Measurements from ENCODE around the gene VDR.

- TF ChIP-seq, protein P1, sequence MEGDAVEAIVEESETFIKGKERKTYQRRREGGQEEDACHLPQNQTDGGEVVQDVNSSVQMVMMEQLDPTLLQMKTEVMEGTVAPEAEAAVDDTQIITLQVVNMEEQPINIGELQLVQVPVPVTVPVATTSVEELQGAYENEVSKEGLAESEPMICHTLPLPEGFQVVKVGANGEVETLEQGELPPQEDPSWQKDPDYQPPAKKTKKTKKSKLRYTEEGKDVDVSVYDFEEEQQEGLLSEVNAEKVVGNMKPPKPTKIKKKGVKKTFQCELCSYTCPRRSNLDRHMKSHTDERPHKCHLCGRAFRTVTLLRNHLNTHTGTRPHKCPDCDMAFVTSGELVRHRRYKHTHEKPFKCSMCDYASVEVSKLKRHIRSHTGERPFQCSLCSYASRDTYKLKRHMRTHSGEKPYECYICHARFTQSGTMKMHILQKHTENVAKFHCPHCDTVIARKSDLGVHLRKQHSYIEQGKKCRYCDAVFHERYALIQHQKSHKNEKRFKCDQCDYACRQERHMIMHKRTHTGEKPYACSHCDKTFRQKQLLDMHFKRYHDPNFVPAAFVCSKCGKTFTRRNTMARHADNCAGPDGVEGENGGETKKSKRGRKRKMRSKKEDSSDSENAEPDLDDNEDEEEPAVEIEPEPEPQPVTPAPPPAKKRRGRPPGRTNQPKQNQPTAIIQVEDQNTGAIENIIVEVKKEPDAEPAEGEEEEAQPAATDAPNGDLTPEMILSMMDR (IDR thresholded peaks at IDR 0.05; ENCODE audit: poor library complexity) = no peak
- no peak for TF ChIP-seq EZH2 (IDR thresholded peaks at IDR 0.05; ENCODE audit: borderline replicate concordance)
These were observed 5.7 kb upstream of the VDR start for GRCh38 chr12:47910486-47910885.
